NCI-H2227 (cell line): Measurements from ENCODE around the gene VRK2.
A peak's percentile ranks its signal among the peaks of the same experiment; 100 is the strongest.
"Not testable (repeated sequence)": the region's sequence is repeated elsewhere in the genome, so short reads cannot be mapped to it uniquely, and the experiment has no call there.

ENCODE experiments used
- DNase-seq: peaks from one replicate; lab custom pipeline; 2025; ENCODE audit not compliant: unreplicated experiment; lab: John Stamatoyannopoulos, UW

VRK2 gene

DNA sequence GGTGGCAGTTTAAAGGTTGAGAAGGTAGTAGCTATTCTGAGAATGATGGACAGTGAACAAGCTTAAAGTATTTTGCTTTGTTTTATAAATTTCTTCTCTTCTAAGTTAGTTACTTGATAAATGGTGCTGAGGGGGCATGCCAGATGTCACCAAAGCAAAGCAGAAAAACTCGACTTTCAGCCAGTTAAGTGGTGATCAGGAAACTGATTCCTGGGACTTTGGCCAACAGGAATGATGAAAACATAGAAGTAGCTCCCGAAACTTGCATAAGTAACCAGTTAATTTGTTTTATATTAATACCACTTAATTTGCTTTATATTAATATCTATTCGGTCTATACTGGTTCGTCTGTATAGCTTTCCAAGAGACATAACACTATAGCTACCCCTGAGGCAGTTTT lies 111.9 kb downstream of the VRK2 start:
- DNase-seq = no peak

DNA sequence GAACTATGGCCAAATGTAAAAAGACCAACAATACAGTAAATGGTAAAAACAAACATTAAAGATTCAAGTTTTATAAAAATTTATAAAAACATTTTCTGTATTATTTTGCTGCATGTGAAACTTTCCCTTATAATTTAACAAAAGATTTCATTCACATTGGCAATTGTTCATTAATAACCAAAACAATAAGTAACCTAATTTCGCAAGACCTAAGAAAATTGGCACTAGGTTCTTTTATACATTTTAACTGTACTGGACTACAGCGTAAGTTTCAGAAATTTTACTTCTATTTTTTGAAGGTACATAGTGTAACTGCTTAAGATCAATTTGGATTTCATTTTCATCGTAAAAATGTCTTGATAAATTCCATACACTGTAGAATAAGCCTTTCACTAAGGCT lies 117.3 kb downstream of the VRK2 start:
- DNase-seq = no peak

DNA sequence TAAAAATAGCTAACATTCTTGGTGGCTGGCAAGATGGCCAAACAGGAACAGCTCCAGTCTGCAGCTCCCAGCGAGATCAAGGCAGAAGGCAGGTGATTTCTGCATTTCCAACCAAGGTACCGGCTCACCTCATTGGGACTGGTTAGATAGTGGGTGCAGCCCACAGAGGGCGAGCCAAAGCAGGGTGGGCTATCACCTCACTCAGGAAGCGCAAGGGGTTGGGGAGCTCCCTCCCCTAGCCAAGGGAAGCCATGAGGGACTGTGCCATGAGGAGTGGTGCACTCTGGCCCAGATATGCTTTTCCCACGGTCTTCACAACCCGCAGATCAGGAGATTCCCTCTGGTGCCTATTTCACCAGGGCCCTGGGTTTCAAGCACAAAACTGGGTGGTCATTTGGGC lies 121.5 kb downstream of the VRK2 start:
- not testable (repeated sequence) for DNase-seq

DNA sequence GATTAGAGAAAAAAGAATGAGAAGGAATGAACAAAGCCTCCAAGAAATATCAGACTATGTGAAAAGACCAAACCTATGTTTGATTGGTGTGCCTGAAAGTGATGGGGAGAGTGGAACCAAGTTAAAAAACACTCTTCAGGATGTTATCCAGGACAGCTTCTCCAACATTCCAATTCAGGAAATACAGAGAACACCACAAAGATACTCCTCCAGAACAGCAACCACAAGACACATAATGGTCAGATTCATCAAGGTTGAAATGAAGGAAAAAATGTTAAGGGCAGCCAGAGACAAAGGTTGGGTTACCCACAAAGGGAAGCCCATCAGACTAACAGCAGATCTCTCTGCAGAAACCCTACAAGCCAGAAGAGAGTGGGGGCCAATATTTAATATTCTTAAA lies 123.2 kb downstream of the VRK2 start:
- not testable (repeated sequence) for DNase-seq

DNA sequence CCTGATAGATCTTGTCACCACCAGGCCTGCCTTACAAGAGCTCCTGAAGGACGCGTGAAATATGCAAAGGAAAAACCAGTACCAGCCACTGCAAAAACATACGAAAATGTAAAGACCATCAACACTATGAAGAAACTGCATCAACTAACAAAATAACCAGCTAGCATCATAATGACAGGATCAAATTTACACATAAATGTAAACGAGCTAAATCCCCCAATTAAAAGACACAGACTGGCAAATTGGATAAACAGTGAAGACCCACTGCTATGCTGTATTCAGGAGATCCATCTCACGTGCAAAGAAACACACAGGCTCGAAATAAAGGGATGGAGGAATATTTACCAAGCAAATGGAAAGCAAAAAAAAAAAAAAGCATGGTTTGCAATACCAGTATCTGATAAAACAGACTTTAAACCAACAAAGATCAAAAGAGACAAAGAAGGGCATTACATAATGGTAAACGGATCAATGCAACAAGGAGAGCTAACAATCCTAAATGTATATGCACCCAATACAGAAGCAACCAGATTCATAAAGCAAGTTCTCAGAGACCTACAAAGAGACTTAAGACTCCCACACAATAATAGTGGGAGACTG lies 123.8 kb downstream of the VRK2 start:
- DNase-seq = not testable (repeated sequence)

DNA sequence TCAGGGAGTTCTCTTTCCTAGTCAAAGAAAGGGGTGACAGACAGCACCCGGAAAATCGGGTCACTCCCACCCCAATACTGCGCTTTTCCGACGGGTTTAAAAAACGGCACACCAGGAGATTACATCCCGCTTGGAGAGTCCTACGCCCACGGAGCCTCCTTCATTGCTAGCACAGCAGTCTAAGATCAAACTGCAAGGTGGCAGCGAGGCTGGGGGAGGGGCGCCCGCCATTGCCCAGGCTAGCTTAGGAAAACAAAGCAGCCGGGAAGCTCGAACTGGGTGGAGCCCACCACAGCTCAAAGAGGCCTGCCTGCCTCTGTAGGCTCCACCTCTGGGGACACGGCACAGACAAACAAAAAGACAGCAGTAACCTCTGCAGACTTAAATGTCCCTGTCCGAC lies 125.2 kb downstream of the VRK2 start:
- not testable (repeated sequence) for DNase-seq

DNA sequence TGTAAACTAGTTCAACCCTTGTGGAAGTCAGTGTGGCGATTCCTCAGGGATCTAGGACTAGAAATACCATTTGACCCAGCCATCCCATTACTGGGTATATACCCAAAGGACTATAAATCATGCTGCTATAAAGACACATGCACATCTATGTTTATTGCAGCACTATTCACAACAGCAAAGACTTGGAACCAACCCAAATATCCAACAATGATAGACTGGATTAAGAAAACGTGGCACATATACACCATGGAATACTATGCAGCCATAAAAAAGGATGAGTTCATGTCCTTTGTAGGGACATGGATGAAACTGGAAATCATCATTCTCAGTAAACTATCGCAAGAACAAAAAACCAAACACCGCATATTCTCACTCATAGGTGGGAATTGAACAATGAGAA lies 130.6 kb downstream of the VRK2 start:
- DNase-seq = not testable (repeated sequence)

DNA sequence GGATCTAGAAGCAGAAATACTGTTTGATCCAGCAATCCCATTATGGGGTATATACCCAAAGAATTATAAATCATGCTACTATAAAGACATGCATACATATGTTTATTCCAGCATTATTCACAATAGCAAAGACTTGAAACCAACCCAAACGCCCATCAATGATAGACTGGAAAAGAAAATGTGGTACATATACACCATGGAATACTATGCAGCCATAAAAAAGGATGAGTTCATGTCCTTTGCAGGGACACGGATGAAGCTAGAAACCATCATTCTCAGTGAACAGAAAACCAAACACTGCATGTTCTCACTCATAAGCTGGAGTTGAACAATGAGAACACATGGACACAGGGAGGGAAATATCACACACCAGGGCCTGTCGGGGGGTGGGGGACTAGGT lies 133.6 kb downstream of the VRK2 start:
- DNase-seq = not testable (repeated sequence)

DNA sequence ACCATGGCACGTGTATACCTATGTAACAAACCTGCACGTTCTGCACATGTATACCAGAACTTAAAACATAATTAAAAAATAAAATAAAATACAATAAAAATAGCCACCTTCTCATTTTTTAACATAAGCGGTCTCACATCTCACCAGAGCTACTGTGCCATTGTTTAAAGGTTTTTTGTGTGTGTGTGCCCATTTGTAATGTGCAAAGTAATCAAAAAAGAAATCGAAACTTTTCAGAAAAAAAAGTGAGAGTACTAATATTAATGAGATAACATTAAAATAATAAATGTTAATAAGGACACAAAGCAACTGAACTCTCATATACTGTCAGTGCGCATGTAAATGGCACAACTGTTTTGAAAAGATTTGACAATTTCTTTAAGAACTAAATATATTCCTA lies 134.0 kb downstream of the VRK2 start:
- no peak for DNase-seq

DNA sequence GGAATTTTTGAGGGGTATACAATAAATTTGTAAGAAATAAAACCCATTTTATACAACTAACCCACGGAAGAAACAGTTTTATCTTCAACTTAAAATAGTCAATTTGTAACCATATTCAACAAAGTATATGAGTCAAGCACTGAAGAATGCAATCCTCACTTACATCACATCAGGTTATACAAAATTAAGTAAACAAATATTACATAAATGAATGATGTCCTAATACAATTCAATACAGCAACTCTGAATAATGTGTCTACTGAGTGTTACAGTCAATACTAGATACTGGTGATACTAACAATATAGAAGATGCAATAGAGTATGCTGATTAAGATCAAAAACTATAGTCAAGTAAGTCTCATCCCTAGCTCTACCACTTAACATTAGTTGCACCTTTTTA lies 135.9 kb downstream of the VRK2 start:
- no peak for DNase-seq

DNA sequence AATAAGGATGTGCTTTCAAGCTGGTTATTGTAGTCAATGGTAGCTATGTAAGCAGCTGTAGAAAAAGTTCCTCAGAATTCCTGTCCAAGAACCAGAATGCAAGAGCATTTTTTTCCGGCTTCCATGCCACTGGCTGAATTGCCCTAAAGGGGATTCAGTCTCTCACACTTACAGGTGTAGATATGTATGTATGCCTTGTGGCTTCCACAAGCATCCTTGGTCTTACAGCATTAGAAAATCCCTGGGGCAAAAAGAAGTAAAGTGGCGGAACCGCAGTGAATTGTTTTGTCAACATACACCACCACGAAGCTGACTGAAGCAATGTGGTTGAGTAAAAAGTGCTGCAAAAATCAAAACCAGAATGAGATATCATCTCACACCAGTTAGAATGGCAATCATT lies 139.9 kb downstream of the VRK2 start:
- DNase-seq = no peak

DNA sequence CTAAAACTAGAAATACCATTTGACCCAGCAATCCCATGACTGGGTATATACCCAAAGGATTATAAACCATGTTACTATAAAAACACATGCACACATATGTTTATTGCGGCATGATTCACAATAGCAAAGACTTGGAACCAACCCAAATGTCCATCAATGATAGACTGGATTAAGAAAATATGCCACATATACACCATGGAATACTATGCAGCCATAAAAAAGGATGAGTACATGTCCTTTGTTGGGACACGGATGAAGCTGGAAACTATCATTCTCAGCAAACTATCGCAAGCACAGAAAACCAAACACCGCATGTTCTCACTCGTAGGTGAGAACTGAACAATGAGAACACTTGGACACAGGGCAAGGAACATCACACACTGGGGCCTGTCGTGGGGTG lies 140.4 kb downstream of the VRK2 start:
- not testable (repeated sequence) for DNase-seq

DNA sequence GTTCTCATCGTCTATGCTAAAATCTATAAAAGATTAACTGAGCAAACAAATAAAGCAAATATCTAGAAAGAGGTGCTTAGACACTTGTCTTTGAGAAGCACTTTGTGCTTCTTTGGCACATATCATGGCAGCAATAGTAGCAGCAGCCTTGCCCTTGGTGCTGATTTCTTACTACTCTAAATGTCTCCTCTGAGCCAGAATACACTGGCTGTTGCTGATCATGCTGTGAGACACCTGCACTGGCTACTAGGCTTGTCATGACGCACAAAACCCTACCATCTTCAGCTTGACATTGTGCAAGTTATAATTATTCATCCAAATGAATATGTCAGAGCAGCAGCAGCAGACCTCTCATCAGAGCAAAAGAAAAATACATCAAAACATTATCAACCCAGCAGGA lies 147.9 kb downstream of the VRK2 start:
- DNase-seq = peak; percentile 84

DNA sequence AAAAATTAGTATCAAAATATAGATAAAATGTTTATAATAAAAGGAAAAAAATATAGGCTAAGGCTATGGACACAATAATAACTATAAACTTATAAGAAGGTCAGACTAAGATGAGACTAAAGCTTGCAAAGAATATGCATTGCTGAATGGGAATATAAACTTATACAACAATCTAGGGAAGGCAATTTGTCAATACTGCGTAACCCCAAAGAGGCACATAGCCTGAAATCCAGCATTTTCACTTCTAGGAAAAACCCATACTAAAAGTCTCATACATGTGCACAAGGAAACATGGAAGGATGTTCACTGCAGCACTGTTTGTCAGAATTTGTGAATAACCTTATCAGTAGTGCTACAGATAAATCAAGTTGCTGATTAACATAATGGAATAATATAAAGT lies 149.1 kb downstream of the VRK2 start:
- DNase-seq = no peak

DNA sequence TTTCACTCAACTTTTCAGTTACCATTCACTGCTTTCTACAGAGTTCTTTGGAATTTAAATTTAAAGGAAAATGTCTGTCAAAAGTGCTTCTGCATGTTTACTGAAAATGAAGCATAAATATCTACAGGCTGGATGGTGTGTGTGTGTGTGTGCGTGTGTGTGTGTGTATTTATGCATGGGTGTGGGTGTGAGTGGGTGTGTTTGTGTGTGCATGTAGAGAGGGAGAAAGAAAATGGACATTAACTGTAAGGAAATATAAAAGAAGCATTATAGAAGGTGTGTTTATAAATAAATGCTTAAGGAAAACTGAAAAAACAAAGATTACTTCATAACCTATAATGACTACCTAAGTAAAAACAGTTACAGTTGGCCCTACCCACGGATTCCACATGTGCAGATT lies 151.3 kb downstream of the VRK2 start:
- DNase-seq = no peak

DNA sequence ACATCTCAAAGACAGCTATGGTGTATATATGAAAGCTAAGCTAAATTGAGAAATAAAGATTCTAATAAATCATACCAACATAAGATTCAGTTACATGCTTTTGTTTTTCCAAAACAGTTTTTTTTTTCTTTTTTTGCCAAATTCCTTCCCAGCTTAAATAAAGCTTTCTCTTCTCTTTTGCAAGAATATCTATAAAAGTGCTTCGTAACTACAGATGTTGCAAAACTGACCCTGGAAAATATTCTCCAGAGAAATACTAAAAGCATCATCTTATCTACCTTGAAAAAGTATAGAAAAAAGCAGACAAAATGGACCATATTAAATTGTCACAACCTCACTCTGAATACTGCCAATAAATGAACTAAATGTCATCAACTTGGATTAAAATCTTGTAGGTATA lies 155.8 kb downstream of the VRK2 start:
- DNase-seq = no peak

DNA sequence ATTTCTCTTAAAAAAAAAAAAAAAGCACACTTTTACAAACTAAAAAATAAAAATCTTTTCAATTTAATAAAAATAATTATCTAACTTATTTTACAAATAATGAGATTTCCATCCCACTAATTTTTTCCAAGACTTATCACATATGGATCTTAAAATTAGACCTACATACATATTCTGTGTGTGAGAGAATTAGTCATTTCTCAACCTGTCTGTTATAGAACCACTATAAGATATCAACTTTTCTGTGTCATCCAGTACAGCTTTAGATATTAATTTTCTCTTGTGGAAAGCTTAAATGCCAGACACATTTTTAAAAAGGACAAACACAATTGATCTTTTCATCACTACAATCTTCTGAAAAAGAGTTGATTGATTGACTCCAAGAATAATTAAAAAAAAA lies 156.4 kb downstream of the VRK2 start:
- no peak for DNase-seq

DNA sequence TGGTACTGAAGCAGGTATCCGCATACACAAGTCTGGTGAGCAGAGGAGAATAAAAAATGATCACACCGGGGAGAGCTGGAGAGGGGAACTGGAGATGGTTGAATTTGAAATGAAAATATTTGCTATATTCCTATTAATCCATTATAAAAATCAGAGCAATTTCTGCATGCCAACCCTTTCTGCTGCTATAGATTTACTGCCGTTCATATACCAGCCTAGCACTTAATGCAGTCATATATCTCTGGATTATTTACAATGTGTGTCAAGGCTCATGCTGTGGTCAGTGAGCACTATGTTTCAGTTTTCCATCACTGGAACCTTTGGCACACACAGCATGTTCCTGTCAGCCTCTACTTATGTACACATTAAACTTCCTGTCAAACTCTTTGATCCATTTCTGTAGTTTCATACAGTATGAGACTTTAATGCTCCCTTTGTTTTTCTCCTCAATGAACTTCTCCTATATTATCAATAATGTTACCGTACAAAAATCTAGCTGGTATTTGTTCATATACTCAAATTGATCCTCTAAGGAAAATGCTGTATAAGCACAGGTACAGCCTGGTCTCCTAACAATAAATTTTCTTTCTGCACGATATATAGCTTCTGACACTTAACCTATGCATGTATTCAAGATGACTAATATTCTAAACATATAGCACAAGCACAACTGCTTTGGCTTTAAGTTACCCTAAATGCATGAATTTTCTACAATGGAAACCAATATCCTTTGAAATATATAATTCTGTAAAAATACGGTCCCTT lies 157.8 kb downstream of the VRK2 start:
- DNase-seq = no peak

DNA sequence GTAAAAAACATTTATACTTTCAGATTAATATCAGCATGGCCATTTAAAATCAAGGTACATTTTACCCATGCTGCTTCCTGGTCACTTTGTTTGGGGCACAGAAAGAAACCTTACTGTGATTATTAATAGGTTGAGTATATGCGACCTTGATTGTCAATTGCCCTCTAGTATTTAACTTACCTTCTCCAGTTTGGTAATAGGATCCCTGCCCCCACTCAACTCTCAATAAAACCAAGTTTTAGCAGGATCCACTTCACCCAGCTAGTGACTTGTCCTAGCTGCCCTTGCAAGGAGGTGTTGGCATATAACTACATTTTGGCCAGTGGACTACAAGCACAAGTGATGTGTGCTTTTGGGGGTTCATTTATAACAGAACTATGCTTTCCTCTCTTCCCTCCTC lies 160.2 kb downstream of the VRK2 start:
- DNase-seq = no peak

DNA sequence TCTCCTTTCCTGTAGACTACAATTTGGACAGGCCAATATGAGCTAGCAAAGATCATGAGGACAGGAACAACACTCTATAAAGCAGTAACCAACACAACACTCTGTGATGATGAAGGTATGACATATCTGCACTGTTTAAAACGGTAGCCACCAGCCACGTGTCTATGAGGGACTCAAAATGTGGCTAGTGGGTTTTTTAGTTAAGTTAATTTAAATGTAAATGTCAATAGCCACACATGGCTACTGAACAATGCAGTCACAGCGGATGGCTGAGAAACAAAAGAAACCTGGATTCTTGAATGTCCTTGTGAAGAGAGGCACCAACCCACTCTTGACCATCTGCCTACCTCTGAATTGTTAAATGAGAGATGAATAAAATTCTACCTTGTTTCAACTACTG lies 160.6 kb downstream of the VRK2 start:
- DNase-seq = no peak
